K562 (cell line): ENCODE results near the gene DEPDC4. TPM values are rescaled to one million over a fixed set of nuclear protein-coding genes. Genes with fewer than 3 reads are reported as not detected.

Source experiments
- CEBPB ChIP-seq: fragments of 450-650 bp; IDR thresholded peaks from 2 replicates; pipeline ENCODE4 v1.6.1; 2016; ENCODE audit warnings: missing genetic modification characterization, missing compliant biosample characterization
- CUX1 ChIP-seq: fragments of 200-800 bp; sonication (Bioruptor generic); IDR thresholded peaks from 2 replicates; pipeline ENCODE4 v1.6.1; 2016; ENCODE audit warnings: missing genetic modification characterization, missing compliant biosample characterization
- E2F4 ChIP-seq: sonication (generic); formaldehyde crosslinking; IDR thresholded peaks from 2 replicates; pipeline ENCODE4 v1.8.0; 2022; ENCODE audit warnings: mild to moderate bottlenecking, low read depth, missing genetic modification reagents
- ETS2 ChIP-seq: IDR thresholded peaks from 2 replicates; pipeline ENCODE4 v1.6.1; 2016; ENCODE audit warnings: borderline replicate concordance, missing genetic modification characterization, mild to moderate bottlenecking, moderate library complexity, missing compliant biosample characterization; ENCODE audit not compliant: poor library complexity, severe bottlenecking
- FOS ChIP-seq: IDR thresholded peaks from 3 replicates; pipeline ENCODE4 v1.6.1; 2011; ENCODE audit not compliant: insufficient read length; ENCODE audit errors: extremely low read depth
- GATAD2A ChIP-seq: fragments of 450-650 bp; IDR thresholded peaks from 2 replicates; pipeline ENCODE4 v1.6.1; 2017
- HMG20A ChIP-seq: fragments of 450-650 bp; formaldehyde crosslinking; conservative IDR thresholded peaks from 2 replicates; pipeline ENCODE4 v1.4.0; 2020; ENCODE audit warnings: mild to moderate bottlenecking, mixed read lengths
- MBD2 ChIP-seq: sonication (generic); IDR thresholded peaks from 2 replicates; pipeline ENCODE4 v1.6.1; 2016; ENCODE audit warnings: low read depth, borderline replicate concordance
- MEIS2 ChIP-seq: fragments of 450-650 bp; IDR thresholded peaks from 2 replicates; pipeline ENCODE4 v1.6.1; 2014; ENCODE audit warnings: mild to moderate bottlenecking; ENCODE audit not compliant: partially characterized antibody
- NBN ChIP-seq: fragments of 450-650 bp; IDR thresholded peaks from 2 replicates; pipeline ENCODE4 v1.6.1; 2016; ENCODE audit warnings: low read depth, mild to moderate bottlenecking
- NR2C2 ChIP-seq, 2 experiments: fragments of 200-800 bp in 1 of 2; sonication (Bioruptor generic) in 1 of 2; sonication (generic) in 1 of 2; formaldehyde crosslinking in 1 of 2; IDR thresholded peaks; 2 replicates each; pipeline versions ENCODE4 v1.6.1 to v1.8.0; 2016 to 2022; ENCODE audit warnings: mild to moderate bottlenecking in 1 of 2, missing compliant biosample characterization in 1 of 2, missing genetic modification characterization in 1 of 2, missing genetic modification reagents in 1 of 2
- PCBP1 ChIP-seq: fragments of 200-400 bp; formaldehyde crosslinking; IDR thresholded peaks from 2 replicates; pipeline ENCODE4 v1.6.1; 2018; ENCODE audit warnings: mild to moderate bottlenecking, low read depth, low read length; ENCODE audit not compliant: poor library complexity, severe bottlenecking
- POLR2AphosphoS5 ChIP-seq: IDR thresholded peaks from 2 replicates; pipeline ENCODE4 v1.6.1; 2011; ENCODE audit warnings: mild to moderate bottlenecking, low read depth, low read length, moderate library complexity; ENCODE audit not compliant: control insufficient read depth, insufficient read depth
- POLR2B ChIP-seq: fragments of 450-650 bp; IDR thresholded peaks from 2 replicates; pipeline ENCODE4 v1.6.1; 2018; ENCODE audit warnings: low read depth; ENCODE audit not compliant: partially characterized antibody
- RAD51 ChIP-seq: fragments of 450-650 bp; IDR thresholded peaks from 2 replicates; pipeline ENCODE4 v1.7.1; 2016; ENCODE audit warnings: low read depth, mild to moderate bottlenecking, borderline replicate concordance
- SAP30 ChIP-seq: fragments of 200-600 bp; sonication (generic); IDR thresholded peaks from 2 replicates; pipeline ENCODE4 v1.6.1; 2012; ENCODE audit warnings: borderline replicate concordance, low read depth, mild to moderate bottlenecking, moderate library complexity, low read length, control low read depth, inconsistent platforms; ENCODE audit not compliant: insufficient read depth, poor library complexity, severe bottlenecking
- SMC3 ChIP-seq: conservative IDR thresholded peaks from 2 replicates; pipeline ENCODE4 v1.6.1; 2011; ENCODE audit warnings: low read depth, low read length, improper control_type of control experiment; ENCODE audit not compliant: insufficient read depth
- ZNF165 ChIP-seq: fragments of 250-450 bp; sonication (Bioruptor Pico); IDR thresholded peaks from 2 replicates; pipeline ENCODE4 v1.4.0; 2020; ENCODE audit warnings: borderline replicate concordance
- ZNF589 ChIP-seq: fragments of 200-800 bp; sonication (Bioruptor generic); IDR thresholded peaks from 2 replicates; pipeline ENCODE4 v1.6.1; 2016; ENCODE audit warnings: low read depth, missing genetic modification characterization, missing compliant biosample characterization
- ZNF785 ChIP-seq: fragments of 250-450 bp; sonication (Bioruptor Pico); IDR thresholded peaks from 2 replicates; pipeline ENCODE4 v1.4.0; 2020; ENCODE audit warnings: mild to moderate bottlenecking
- polyA plus RNA-seq, 8 experiments: library from polyadenylated mRNA; depleted of rRNA in 4 of 8; stranded (reverse) in 5 of 8; unstranded in 3 of 8; fragments of >200 nt; fragmentation: Nextera tagmentation in 2 of 8; fragmentation: Illumina TruSeq in 1 of 8; extraction: Ambion mirVana in 2 of 8; extraction: Trizol in 1 of 8; gene quantifications; 2 replicates each; pipeline versions ENCODE4 v1.2.1 to v1.2.3, GENCODE V29; 2011 to 2014; ENCODE audit warnings: inconsistent platforms in 1 of 8, missing spikeins in 1 of 8
- total RNA-seq, 7 experiments: library from RNA; depleted of rRNA in 6 of 7; stranded (reverse); fragments of >200 nt in 6 of 7; fragmentation: Illumina TruSeq in 2 of 7; extraction: Trizol in 2 of 7; gene quantifications; 2 replicates each; pipeline versions ENCODE4 v1.2.1 to v1.2.3, GENCODE V29; 2011 to 2021; ENCODE audit warnings: low replicate concordance in 1 of 7

Gene DEPDC4
- total and polyA plus RNA-seq, 9 of the 15 experiments (the other 6 are each of a cell fraction or from before 2014, with no cell fraction given) = 3.6 to 13.2 (median 7.4) TPM

- TF ChIP-seq E2F4 (CRISPR knock-in tag) (peak; percentile 52; the same call in 1 of the 2 replicates), GATAD2A (no peak), POLR2AphosphoS5 (peak; percentile 74; the same call in 1 of the 2 replicates), NBN (peak; percentile 89), FOS (no peak), SMC3 (no peak), MEIS2 (peak; percentile 24), ZNF589 (0 out of 2 replicates have a peak, but pooled peaks have one; percentile 75), ZNF165 (CRISPR knock-in tag) (no peak), SAP30 (peak; percentile 61), MBD2 (peak; percentile 45; the same call in 1 of the 2 replicates), ETS2 (tag) (no peak), PCBP1 (peak; percentile 43), CEBPB (tag) (no peak), NR2C2 (CRISPR knock-in tag; IDR thresholded peaks at IDR 0.05) (no peak), NR2C2 (tag; IDR thresholded peaks at IDR 0.05) (peak; percentile 23; the same call in 1 of the 2 replicates), CUX1 (CRISPR knock-in tag) (no peak), ZNF785 (CRISPR knock-in tag) (no peak), RAD51 (peak; percentile 45; the same call in 1 of the 2 replicates), POLR2B (peak; percentile 64), HMG20A (no peak)
Observed at GRCh38 chr12:100266835-100267602, at the start of gene DEPDC4, which contains the start of gene SCYL2 (continued).
